ENCODE results near the gene INPP5A. TPM values are rescaled to one million over a fixed set of nuclear protein-coding genes. Genes with fewer than 3 reads are reported as not detected.

Gene INPP5A
- total and polyA plus RNA-seq, 4 donors: 34.7 to 43.5 (median 41.2) TPM

GRCh38 chr10:132626019-132626760 is 88.6 kb downstream of the INPP5A start:
- H3K9me3 ChIP-seq (ENCODE audit: control insufficient read depth, insufficient read depth, low read length): peaks cover 3% of the 10 kb centered on the region
- H3K4me1 ChIP-seq (ENCODE audit: control insufficient read depth, insufficient read depth, low read length): peaks cover 46% of the 10 kb centered on the region
- no peak for DNase-seq (ENCODE audit: low read depth in 4 of 6, low spot score in 6 of 6)
- WGBS (ENCODE audit: insufficient coverage): 86% methylated on average over 24 of the region's 24 CpGs
- H3K4me3 ChIP-seq (ENCODE audit: low read depth, low read length): no peak overlapping the region
- no peaks in the 10 kb centered on the region for H3K27me3 ChIP-seq (ENCODE audit: control insufficient read depth, insufficient read depth, low read length)
- no peak overlapping the region for H3K27ac ChIP-seq (ENCODE audit: low read depth, low read length)
- peaks cover 11% of the 10 kb centered on the region for H3K36me3 ChIP-seq (ENCODE audit: control insufficient read depth, insufficient read depth, low read length)

- H3K27ac ChIP-seq (ENCODE audit: low read depth, low read length): no peak overlapping the region
- no peaks in the 10 kb centered on the region for H3K9me3 ChIP-seq (ENCODE audit: control insufficient read depth, insufficient read depth, low read length)
- H3K36me3 ChIP-seq (ENCODE audit: control insufficient read depth, insufficient read depth, low read length): peaks cover 11% of the 10 kb centered on the region
- DNase-seq (ENCODE audit: low read depth in 4 of 6, low spot score in 6 of 6): no peak
- H3K4me3 ChIP-seq (ENCODE audit: low read depth, low read length): no peak overlapping the region
- peaks cover 54% of the 10 kb centered on the region for H3K4me1 ChIP-seq (ENCODE audit: control insufficient read depth, insufficient read depth, low read length)
- H3K27me3 ChIP-seq (ENCODE audit: control insufficient read depth, insufficient read depth, low read length): no peaks in the 10 kb centered on the region
- WGBS (ENCODE audit: insufficient coverage): 69% methylated on average over 36 of the region's 36 CpGs
Measured at GRCh38 chr10:132626761-132627665, 89.4 kb downstream of the INPP5A start.

GRCh38 chr10:132627666-132628531 is 90.3 kb downstream of the INPP5A start:
- H3K36me3 ChIP-seq (ENCODE audit: control insufficient read depth, insufficient read depth, low read length): peaks cover 11% of the 10 kb centered on the region
- peaks cover 62% of the 10 kb centered on the region for H3K4me1 ChIP-seq (ENCODE audit: control insufficient read depth, insufficient read depth, low read length)
- no peaks in the 10 kb centered on the region for H3K27me3 ChIP-seq (ENCODE audit: control insufficient read depth, insufficient read depth, low read length)
- no peaks in the 10 kb centered on the region for H3K9me3 ChIP-seq (ENCODE audit: control insufficient read depth, insufficient read depth, low read length)
- peak overlapping the region; percentile 10 for H3K27ac ChIP-seq (ENCODE audit: low read depth, low read length)
- 45% methylated on average over 23 of the region's 32 CpGs for WGBS (ENCODE audit: insufficient coverage)
- no peak overlapping the region for H3K4me3 ChIP-seq (ENCODE audit: low read depth, low read length)
- peak in 1 of 6 donors; percentile 42 for DNase-seq (ENCODE audit: low read depth in 4 of 6, low spot score in 6 of 6)

GRCh38 chr10:132628966-132629900 is 91.6 kb downstream of the INPP5A start:
- Histone ChIP-seq H3K9me3 (ENCODE audit: control insufficient read depth, insufficient read depth, low read length) (no peaks in the 10 kb centered on the region), H3K4me1 (ENCODE audit: control insufficient read depth, insufficient read depth, low read length) (peaks cover 74% of the 10 kb centered on the region), H3K36me3 (ENCODE audit: control insufficient read depth, insufficient read depth, low read length) (peaks cover 8% of the 10 kb centered on the region), H3K27me3 (ENCODE audit: control insufficient read depth, insufficient read depth, low read length) (no peaks in the 10 kb centered on the region), H3K27ac (ENCODE audit: low read depth, low read length) (no peak overlapping the region), H3K4me3 (ENCODE audit: low read depth, low read length) (no peak overlapping the region)
- WGBS (ENCODE audit: insufficient coverage): 91% methylated on average over 20 of the region's 21 CpGs
- no peak for DNase-seq (ENCODE audit: low read depth in 4 of 6, low spot score in 6 of 6)

- H3K4me3 ChIP-seq (ENCODE audit: low read depth, low read length): no peak overlapping the region
- WGBS (ENCODE audit: insufficient coverage): 95% methylated on average over 5 of the region's 5 CpGs
- DNase-seq (ENCODE audit: low read depth in 4 of 6, low spot score in 6 of 6): no peak
- H3K27ac ChIP-seq (ENCODE audit: low read depth, low read length): no peak overlapping the region
- peaks cover 9% of the 10 kb centered on the region for H3K36me3 ChIP-seq (ENCODE audit: control insufficient read depth, insufficient read depth, low read length)
- H3K9me3 ChIP-seq (ENCODE audit: control insufficient read depth, insufficient read depth, low read length): no peaks in the 10 kb centered on the region
- no peaks in the 10 kb centered on the region for H3K27me3 ChIP-seq (ENCODE audit: control insufficient read depth, insufficient read depth, low read length)
- H3K4me1 ChIP-seq (ENCODE audit: control insufficient read depth, insufficient read depth, low read length): peaks cover 72% of the 10 kb centered on the region
Measured at GRCh38 chr10:132630156-132630555, 92.6 kb downstream of the INPP5A start.

GRCh38 chr10:132630666-132631337 is 93.2 kb downstream of the INPP5A start:
- no peak for DNase-seq (ENCODE audit: low read depth in 4 of 6, low spot score in 6 of 6)
- peaks cover 71% of the 10 kb centered on the region for H3K4me1 ChIP-seq (ENCODE audit: control insufficient read depth, insufficient read depth, low read length)

GRCh38 chr10:132631338-132631735 is 93.8 kb downstream of the INPP5A start:
- Histone ChIP-seq H3K36me3 (ENCODE audit: control insufficient read depth, insufficient read depth, low read length) (peaks cover 6% of the 10 kb centered on the region), H3K27ac (ENCODE audit: low read depth, low read length) (no peak overlapping the region), H3K4me1 (ENCODE audit: control insufficient read depth, insufficient read depth, low read length) (peaks cover 65% of the 10 kb centered on the region), H3K9me3 (ENCODE audit: control insufficient read depth, insufficient read depth, low read length) (no peaks in the 10 kb centered on the region), H3K4me3 (ENCODE audit: low read depth, low read length) (no peak overlapping the region), H3K27me3 (ENCODE audit: control insufficient read depth, insufficient read depth, low read length) (no peaks in the 10 kb centered on the region)
- DNase-seq (ENCODE audit: low read depth in 4 of 6, low spot score in 6 of 6): no peak
- WGBS (ENCODE audit: insufficient coverage): 64% methylated on average over 18 of the region's 18 CpGs

More at GRCh38 chr10:132630666-132631337, 93.2 kb downstream of the INPP5A start:
- Histone ChIP-seq H3K36me3 (ENCODE audit: control insufficient read depth, insufficient read depth, low read length) (peaks cover 6% of the 10 kb centered on the region), H3K4me3 (ENCODE audit: low read depth, low read length) (no peak overlapping the region), H3K27me3 (ENCODE audit: control insufficient read depth, insufficient read depth, low read length) (no peaks in the 10 kb centered on the region), H3K9me3 (ENCODE audit: control insufficient read depth, insufficient read depth, low read length) (no peaks in the 10 kb centered on the region), H3K27ac (ENCODE audit: low read depth, low read length) (no peak overlapping the region)
- WGBS (ENCODE audit: insufficient coverage): 91% methylated on average over 23 of the region's 24 CpGs

- 76% methylated on average over 12 of the region's 13 CpGs for WGBS (ENCODE audit: insufficient coverage)
Measured at GRCh38 chr10:132632091-132632561, 94.5 kb downstream of the INPP5A start.

More at GRCh38 chr10:132632091-132632561, 94.5 kb downstream of the INPP5A start:
- Histone ChIP-seq H3K4me1 (ENCODE audit: control insufficient read depth, insufficient read depth, low read length) (peaks cover 58% of the 10 kb centered on the region), H3K9me3 (ENCODE audit: control insufficient read depth, insufficient read depth, low read length) (no peaks in the 10 kb centered on the region), H3K4me3 (ENCODE audit: low read depth, low read length) (no peak overlapping the region), H3K36me3 (ENCODE audit: control insufficient read depth, insufficient read depth, low read length) (peaks cover 6% of the 10 kb centered on the region), H3K27ac (ENCODE audit: low read depth, low read length) (no peak overlapping the region), H3K27me3 (ENCODE audit: control insufficient read depth, insufficient read depth, low read length) (no peaks in the 10 kb centered on the region)
- no peak for DNase-seq (ENCODE audit: low read depth in 4 of 6, low spot score in 6 of 6)
